B cell (primary cell): ENCODE results near the gene FBXO30. TPM values are rescaled to one million over a fixed set of nuclear protein-coding genes. Genes with fewer than 3 reads are reported as not detected.

Experiments used
- ATAC-seq: fragments of 200-7000 bp; cut with Tn5 transposase; one replicate; pipeline ENCODE4 v1.10.0; 2021; ENCODE audit warnings: low read depth, mild to moderate bottlenecking, moderate number of reproducible peaks, moderate library complexity
- CTCF ChIA-PET: fragments of 350-600 bp; sonication (Branson Sonifier 250); formaldehyde crosslinking; loops from one replicate; lab custom pipeline; 2021; ENCODE audit warnings: antibody characterized with exemption, inconsistent platforms; lab: Charles Lee
- POLR2A ChIA-PET: fragments of 350-600 bp; sonication (Branson Sonifier 250); formaldehyde crosslinking; loops from one replicate; lab custom pipeline; 2021; ENCODE audit warnings: antibody characterized with exemption; lab: Charles Lee
- DNase-seq: peaks from one replicate; pipeline ENCODE4 v3.0.0; 2013
- H2AFZ ChIP-seq: 2 replicates; pipeline ENCODE4 v1.6.1; 2012; ENCODE audit warnings: mild to moderate bottlenecking, low read depth, low read length; ENCODE audit not compliant: insufficient read depth, poor library complexity, severe bottlenecking
- H3K27ac ChIP-seq, 2 donors: 1 replicate in 1 of 2; 2 replicates in 1 of 2; pipeline ENCODE4 v1.5.1; 2012 to 2013; ENCODE audit warnings: low read length in 2 of 2, mild to moderate bottlenecking in 2 of 2, moderate library complexity in 1 of 2
- H3K27me3 ChIP-seq, 4 experiments: fragments of 200-600 bp in 1 of 4; sonication (generic) in 1 of 4; replicated peaks in 1 of 4; 1 replicate in 2 of 4; 2 replicates in 2 of 4; pipeline versions ENCODE4 v1.6.1 to v1.7.0; 2013 to 2016; ENCODE audit warnings: low read length in 3 of 4, mild to moderate bottlenecking in 2 of 4, mixed read lengths in 1 of 4, moderate library complexity in 1 of 4; ENCODE audit not compliant: insufficient read depth in 4 of 4, control insufficient read depth in 3 of 4; ENCODE audit errors: control extremely low read depth in 1 of 4
- H3K36me3 ChIP-seq, 2 experiments: replicated peaks in 1 of 2; 1 replicate in 1 of 2; 2 replicates in 1 of 2; pipeline versions ENCODE4 v1.6.1 to v1.7.1; 2013; ENCODE audit warnings: low read length in 1 of 2; ENCODE audit not compliant: insufficient read depth in 2 of 2, control insufficient read depth in 1 of 2; ENCODE audit errors: control extremely low read depth in 1 of 2, extremely low read depth in 1 of 2
- H3K4me1 ChIP-seq, 2 donors: fragments of 200-600 bp in 1 of 2; sonication (generic) in 1 of 2; 1 replicate in 1 of 2; 2 replicates in 1 of 2; pipeline versions ENCODE4 v1.5.1 to v1.6.1; 2013 to 2017; ENCODE audit warnings: low read length in 2 of 2; ENCODE audit not compliant: control insufficient read depth in 2 of 2, insufficient read depth in 2 of 2
- H3K4me2 ChIP-seq: replicated peaks from 2 replicates; pipeline ENCODE3; 2012; ENCODE audit warnings: mild to moderate bottlenecking, low read depth, low read length; ENCODE audit not compliant: poor library complexity, severe bottlenecking
- H3K4me3 ChIP-seq, 5 experiments: fragments of 200-600 bp in 1 of 5; sonication (generic) in 1 of 5; 1 replicate in 3 of 5; 2 replicates in 2 of 5; pipeline versions ENCODE4 v1.5.1 to v1.7.0; 2011 to 2016; ENCODE audit warnings: low read length in 4 of 5, mild to moderate bottlenecking in 4 of 5, low read depth in 2 of 5, control low read depth in 1 of 5, moderate library complexity in 1 of 5; ENCODE audit not compliant: insufficient read depth in 1 of 5; ENCODE audit errors: control extremely low read depth in 1 of 5, extremely low read depth in 1 of 5
- H3K79me2 ChIP-seq: fragments of 200-600 bp; sonication (generic); one replicate; pipeline ENCODE4 v1.6.0; 2016; ENCODE audit warnings: low read length; ENCODE audit not compliant: control insufficient read depth, insufficient read depth
- H3K9ac ChIP-seq: fragments of 200-600 bp; sonication (generic); 2 replicates; pipeline ENCODE4 v1.6.1; 2017; ENCODE audit warnings: mild to moderate bottlenecking, low read length, moderate library complexity
- H3K9me3 ChIP-seq, 3 donors: one replicate each; pipeline versions ENCODE4 v1.6.1 to v1.7.1; 2013; ENCODE audit warnings: low read length in 2 of 3; ENCODE audit not compliant: control insufficient read depth in 2 of 3, insufficient read depth in 1 of 3; ENCODE audit errors: control extremely low read depth in 1 of 3
- H4K20me1 ChIP-seq: 2 replicates; pipeline ENCODE4 v1.6.0; 2012; ENCODE audit warnings: mild to moderate bottlenecking, low read length; ENCODE audit not compliant: insufficient read depth, control insufficient read depth, poor library complexity, severe bottlenecking
- H3K27ac Mint-ChIP-seq: one replicate; pipeline ENCODE4 v1.8.0; 2021; ENCODE audit warnings: mixed read lengths
- H3K27me3 Mint-ChIP-seq: one replicate; pipeline ENCODE4 v1.8.0; 2021; ENCODE audit warnings: mixed read lengths
- H3K4me1 Mint-ChIP-seq: one replicate; pipeline ENCODE4 v1.8.0; 2021; ENCODE audit warnings: mixed read lengths
- H3K4me3 Mint-ChIP-seq: one replicate; pipeline ENCODE4 v1.8.0; 2021; ENCODE audit warnings: mixed read lengths
- H3K9me3 Mint-ChIP-seq: one replicate; pipeline ENCODE4 v1.8.0; 2022; ENCODE audit warnings: mixed read lengths; ENCODE audit not compliant: insufficient read depth
- CTCF ChIP-seq: fragments of 200-600 bp; IDR thresholded peaks from one replicate; pipeline ENCODE4 v1.8.0; 2022; ENCODE audit warnings: antibody characterized with exemption, mild to moderate bottlenecking
- EZH2 ChIP-seq: IDR thresholded peaks from 2 replicates; pipeline ENCODE4 v1.6.1; 2012; ENCODE audit warnings: borderline replicate concordance, low read depth, mild to moderate bottlenecking, moderate library complexity, low read length; ENCODE audit not compliant: insufficient read depth, poor library complexity, severe bottlenecking
- WGBS: methylation state at CpG from one replicate; pipeline ENCODE4 v1.1.5; 2013; ENCODE audit warnings: missing lambda C conversion rate; ENCODE audit not compliant: insufficient coverage; 5-methylcytosine and 5-hydroxymethylcytosine counted together
- intact Hi-C: fragments of 100-400 bp; cut with micrococcal nuclease; formaldehyde crosslinking; loops from one replicate; pipeline ENCODE4 v1.10.0; 2022
- polyA plus RNA-seq: library from polyadenylated mRNA; depleted of rRNA; stranded (reverse); fragments of >200 nt; gene quantifications from 2 replicates; pipeline ENCODE4 v1.2.3, GENCODE V29; 2012
- total RNA-seq, 2 donors: library from RNA; stranded (reverse); fragments of 120-200 nt in 1 of 2; gene quantifications; 1 replicate in 1 of 2; 2 replicates in 1 of 2; pipeline versions ENCODE4 v1.2.3 to v1.2.4, GENCODE V29; 2013 to 2022

The FBXO30 gene
- total and polyA plus RNA-seq, 2 donors (not counting 1 experiment from before 2014, with no cell fraction given), result 0.85 to 9.7 TPM

GRCh38 chr6:145789443-145789842, 25.2 kb downstream of the FBXO30 start:
- H3K4me2 ChIP-seq, result no peak overlapping the region
- TF ChIP-seq EZH2 (no peak), CTCF (no peak)
- H3K27me3 Mint-ChIP-seq, result no peaks in the 10 kb centered on the region
- no peak overlapping the region for H3K4me3 ChIP-seq
- H3K27ac ChIP-seq, result no peak overlapping the region
- intact Hi-C loops, result no loop called here
- no peak overlapping the region for H3K9ac ChIP-seq
- no peak overlapping the region for H3K4me3 Mint-ChIP-seq
- no peaks in the 10 kb centered on the region for H3K79me2 ChIP-seq
- no peaks in the 10 kb centered on the region for H3K4me1 ChIP-seq
- no peaks in the 10 kb centered on the region for H3K36me3 ChIP-seq
- DNase-seq (no peak), ATAC-seq (no peak)
- WGBS, result 100% methylated on average over 2 of the region's 3 CpGs
- no peak overlapping the region for H2AFZ ChIP-seq
- no peak overlapping the region for H3K27ac Mint-ChIP-seq
- H4K20me1 ChIP-seq, result no peaks in the 10 kb centered on the region
- H3K27me3 ChIP-seq, result no peaks in the 10 kb centered on the region
- CTCF ChIA-PET, result no interaction called here
- no peaks in the 10 kb centered on the region for H3K4me1 Mint-ChIP-seq
- peaks cover 7% of the 10 kb centered on the region for H3K9me3 Mint-ChIP-seq
- H3K9me3 ChIP-seq, result peaks cover 0 to 8% (median 0%) of the 10 kb centered on the region in 3 donors
- POLR2A ChIA-PET, result no interaction called here

- no peak for TF ChIP-seq CTCF
- TF ChIP-seq EZH2, result no peak
Observed at GRCh38 chr6:145787688-145788087, 26.9 kb downstream of the FBXO30 start.

More at GRCh38 chr6:145787688-145788087, 26.9 kb downstream of the FBXO30 start:
- Histone ChIP-seq H4K20me1 (no peaks in the 10 kb centered on the region), H3K79me2 (no peaks in the 10 kb centered on the region), H3K4me1 (no peaks in the 10 kb centered on the region), H3K36me3 (no peaks in the 10 kb centered on the region), H3K9me3 (peaks cover 0 to 8% (median 0%) of the 10 kb centered on the region in 3 donors), H3K4me2 (no peak overlapping the region), H3K27ac (no peak overlapping the region), H2AFZ (no peak overlapping the region), H3K4me3 (no peak overlapping the region), H3K9ac (no peak overlapping the region), H3K27me3 (no peaks in the 10 kb centered on the region)
- intact Hi-C loops, result no loop called here
- no peaks in the 10 kb centered on the region for H3K27me3 Mint-ChIP-seq
- no peaks in the 10 kb centered on the region for H3K4me1 Mint-ChIP-seq
- H3K9me3 Mint-ChIP-seq, result peaks cover 7% of the 10 kb centered on the region
- no CpG with 5 or more reads among the region's 3 CpGs for WGBS
- no peak for ATAC-seq
- CTCF ChIA-PET, result no interaction called here
- no peak overlapping the region for H3K4me3 Mint-ChIP-seq
- DNase-seq, result no peak
- POLR2A ChIA-PET, result no interaction called here
- no peak overlapping the region for H3K27ac Mint-ChIP-seq
